ENCODE results near the gene SYTL3.

SYTL3 gene

DNA sequence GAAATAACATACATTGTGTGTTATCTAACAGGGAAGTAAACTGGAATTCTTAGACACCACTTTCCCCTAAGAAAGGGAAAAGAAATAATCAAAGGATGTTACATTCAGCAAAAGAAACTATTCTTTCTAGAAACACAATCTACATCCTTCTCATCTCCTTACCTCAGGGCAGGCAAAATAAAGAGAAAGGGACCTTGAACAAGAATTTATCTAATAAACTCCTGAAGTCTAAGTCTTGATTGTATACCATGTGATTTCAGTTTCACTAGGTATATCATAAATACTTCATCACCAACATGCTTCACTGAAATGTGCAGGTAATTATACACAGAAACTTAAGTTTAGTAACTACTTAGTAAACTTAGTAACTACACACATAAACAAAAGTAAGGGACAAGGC, 154.4 kb downstream of the SYTL3 start:
- no peak for DNase-seq

DNA sequence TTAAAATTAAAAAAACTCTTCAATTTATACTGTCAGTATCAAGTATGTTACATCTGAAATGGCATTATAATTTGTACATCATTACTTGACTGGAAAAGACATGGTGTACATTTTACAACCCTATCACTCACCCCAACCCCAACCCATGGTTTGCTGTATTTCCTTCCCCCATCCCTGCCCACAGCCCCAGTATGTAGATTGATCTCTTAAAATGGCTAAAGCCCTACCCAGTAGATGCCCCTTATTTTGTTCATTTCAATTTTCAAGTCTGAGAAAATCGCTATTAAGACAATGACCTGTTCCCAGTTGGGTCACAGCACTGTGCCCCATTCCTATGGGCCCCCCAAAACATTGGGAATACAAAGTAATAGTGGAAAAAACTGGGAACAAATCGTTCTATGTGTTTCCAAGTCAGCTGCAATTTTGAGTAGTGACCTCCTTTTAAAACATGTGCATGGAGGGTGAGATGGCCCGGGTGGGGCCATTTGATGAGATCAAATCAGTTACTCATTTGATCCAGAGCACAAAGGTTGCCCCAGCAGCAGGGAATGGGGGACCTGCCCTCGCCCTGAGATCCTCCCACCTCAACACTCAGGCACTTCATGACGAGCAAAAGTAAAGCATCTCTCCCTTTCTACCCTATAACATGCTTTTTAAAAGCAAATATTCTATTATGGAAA, 156.0 kb downstream of the SYTL3 start:
- no peak for DNase-seq

GRCh38 chr6:158807515-158808441, 157.9 kb downstream of the SYTL3 start:
- no peak for DNase-seq

DNA sequence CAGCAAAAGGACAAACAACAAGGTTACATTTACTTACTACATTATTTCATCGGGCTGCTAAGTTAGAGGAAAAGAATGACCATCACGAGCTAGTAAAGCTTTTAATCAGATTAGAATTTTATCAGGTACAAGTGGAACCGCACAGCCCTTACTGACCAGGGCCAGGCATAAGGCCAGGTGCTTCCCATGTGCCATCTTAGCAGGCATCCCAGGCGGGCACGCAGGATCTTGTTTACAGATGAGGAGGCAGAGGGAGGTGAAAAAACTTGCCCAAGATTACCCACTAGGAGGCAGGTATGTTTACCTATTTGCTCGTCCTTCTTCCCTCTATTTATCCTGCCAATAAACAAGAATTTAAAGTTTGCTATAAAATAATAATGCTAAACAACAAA, 158.6 kb downstream of the SYTL3 start:
- no peak for DNase-seq

- DNase-seq: peak; percentile 29
Observed at GRCh38 chr6:158808941-158809678, 159.3 kb downstream of the SYTL3 start.

- DNase-seq: no peak
Observed at GRCh38 chr6:158810155-158811095, 160.6 kb downstream of the SYTL3 start.

DNA sequence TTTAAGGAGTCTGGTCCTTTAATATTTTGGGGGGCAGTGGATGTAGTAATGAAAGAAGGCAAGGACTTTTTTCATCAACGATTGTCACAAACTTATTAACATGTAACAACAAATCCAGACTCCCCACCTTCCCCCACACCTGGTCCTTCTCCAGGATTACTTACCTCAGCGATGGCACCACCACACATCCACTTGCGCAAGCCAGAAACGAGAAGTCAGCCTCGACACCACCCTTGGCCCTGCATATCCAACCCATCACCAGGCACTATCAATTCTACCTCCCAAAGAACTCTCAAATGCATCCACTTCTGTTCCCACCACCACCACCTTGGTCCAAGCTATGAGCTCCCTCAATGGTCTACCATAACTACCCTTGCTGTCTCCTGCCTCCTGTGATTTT, 162.8 kb downstream of the SYTL3 start:
- no peak for DNase-seq

GRCh38 chr6:158813032-158813431, 163.2 kb downstream of the SYTL3 start:
- DNase-seq: no peak
